Measurements from ENCODE around the gene ZNF609. TPM values are rescaled to one million over a fixed set of nuclear protein-coding genes. Genes with fewer than 3 reads are reported as not detected.
"Not testable (repeated sequence)": the region's sequence is repeated elsewhere in the genome, so short reads cannot be mapped to it uniquely, and the experiment has no call there.

Gene ZNF609
- total RNA-seq, 1 experiment from 2014 or later, result 12.9 TPM

GRCh38 chr15:64586259-64586870 lies 126.0 kb downstream of the ZNF609 start:
- in situ Hi-C loops (cut with HindIII; ENCODE audit: low pct_unique_long_range_greater_than_20kb, low sequenced_read_pairs), result no loop called here
- DNase-seq (ENCODE audit: low read depth, low spot score), result no peak

- in situ Hi-C loops (cut with HindIII; ENCODE audit: low pct_unique_long_range_greater_than_20kb, low sequenced_read_pairs), result no loop called here
- peak; percentile 49 for DNase-seq (ENCODE audit: low read depth, low spot score)
These were observed 126.6 kb downstream of the ZNF609 start for GRCh38 chr15:64586984-64587383.

DNA sequence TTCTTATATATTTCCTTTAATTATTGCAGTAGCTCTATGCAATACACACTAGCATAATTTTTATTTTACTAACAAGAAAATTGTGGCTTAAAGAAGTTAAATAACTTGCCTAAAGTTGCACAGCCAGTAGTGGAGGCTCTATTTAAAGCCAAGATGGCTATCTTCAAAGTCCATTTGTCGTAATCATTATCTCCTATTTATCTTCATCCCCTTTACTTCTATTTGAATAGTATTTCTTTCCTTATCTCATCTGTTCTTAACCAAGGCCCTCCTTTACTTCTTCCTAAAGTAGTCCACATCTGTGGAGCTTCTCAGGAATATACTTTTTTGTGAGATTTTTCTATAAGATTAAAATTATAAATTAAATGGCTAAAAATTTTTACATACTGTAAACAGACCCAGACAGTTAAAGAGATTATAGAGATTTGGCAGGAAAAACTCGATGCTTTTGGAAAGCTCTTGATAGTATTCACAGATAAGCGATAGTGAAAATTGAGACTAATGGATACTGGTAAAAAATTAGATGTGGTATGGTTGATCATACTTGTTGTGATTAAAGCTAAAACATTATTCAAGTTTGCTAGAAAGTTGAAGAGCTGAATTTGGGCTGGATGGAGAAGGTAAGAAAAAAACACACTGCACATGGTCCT lies 129.2 kb downstream of the ZNF609 start:
- in situ Hi-C loops (cut with HindIII; ENCODE audit: low pct_unique_long_range_greater_than_20kb, low sequenced_read_pairs), result no loop called here
- DNase-seq (ENCODE audit: low read depth, low spot score), result no peak

- DNase-seq (ENCODE audit: low read depth, low spot score); in situ Hi-C loops (cut with HindIII; ENCODE audit: low pct_unique_long_range_greater_than_20kb, low sequenced_read_pairs): not testable (repeated sequence)
These were observed 132.5 kb downstream of the ZNF609 start for GRCh38 chr15:64592845-64593244.

DNA sequence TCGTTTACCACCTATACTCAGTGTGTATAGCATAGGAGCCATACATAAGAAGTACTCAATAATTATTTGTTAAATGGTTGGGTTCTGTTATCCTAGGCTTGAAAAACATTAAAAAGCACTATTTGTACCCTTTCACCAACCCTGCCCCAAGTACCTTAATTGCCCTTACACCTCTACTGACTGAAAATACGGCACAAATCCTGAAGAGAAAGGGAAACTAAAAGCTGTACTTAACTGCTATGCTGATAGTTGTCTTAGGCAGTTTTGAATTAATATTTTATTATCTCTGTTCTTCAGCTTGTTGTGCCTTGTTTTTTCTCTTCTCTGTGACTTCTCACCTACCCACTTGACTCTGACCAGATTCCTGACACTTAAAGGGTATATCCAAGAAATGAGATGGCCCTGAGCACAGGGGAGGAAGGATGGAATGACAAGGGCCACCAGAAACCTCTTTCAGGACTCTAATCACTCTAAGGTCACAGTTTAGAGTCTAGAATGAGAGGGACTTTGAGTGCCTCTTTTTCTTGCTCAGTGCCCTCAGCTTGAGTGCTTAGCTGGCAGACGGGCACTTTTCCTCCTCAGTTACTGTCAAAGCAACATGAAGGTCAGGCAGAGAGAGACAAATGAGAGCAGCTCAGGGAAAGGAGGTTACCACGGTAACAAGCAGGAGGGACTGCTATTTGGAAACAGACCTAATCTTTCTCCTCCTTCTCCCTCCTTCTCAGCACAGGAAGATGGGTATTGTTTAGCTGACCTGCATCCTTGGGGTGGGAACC lies 136.5 kb downstream of the ZNF609 start:
- in situ Hi-C loops (cut with HindIII; ENCODE audit: low pct_unique_long_range_greater_than_20kb, low sequenced_read_pairs), result no loop called here

GRCh38 chr15:64597477-64597822 lies 137.1 kb downstream of the ZNF609 start:
- no peak for DNase-seq (ENCODE audit: low read depth, low spot score)
- in situ Hi-C loops (cut with HindIII; ENCODE audit: low pct_unique_long_range_greater_than_20kb, low sequenced_read_pairs), result no loop called here

More for the DNA sequence above, 136.5 kb downstream of the ZNF609 start:
- DNase-seq (ENCODE audit: low read depth, low spot score), result peak; percentile 32

DNA sequence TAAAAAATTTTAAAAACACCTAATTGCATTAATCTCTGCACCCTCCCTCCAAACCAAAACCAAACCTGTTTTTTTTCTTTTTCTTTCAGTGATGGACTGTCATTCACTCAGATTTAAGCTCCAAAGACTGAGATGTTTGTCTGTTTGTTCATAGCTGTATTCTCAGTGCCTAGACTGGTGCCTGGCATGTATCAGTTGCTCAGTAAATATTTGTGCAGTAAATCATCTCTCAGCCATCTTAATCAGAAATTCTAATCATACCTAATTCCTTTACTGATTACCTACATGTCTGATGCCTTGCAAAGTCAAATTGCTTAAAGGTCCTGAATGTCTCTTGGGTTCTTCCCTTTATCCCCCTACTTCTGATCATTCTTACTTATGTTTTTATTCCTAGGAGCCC lies 138.8 kb downstream of the ZNF609 start:
- in situ Hi-C loops (cut with HindIII; ENCODE audit: low pct_unique_long_range_greater_than_20kb, low sequenced_read_pairs), result no loop called here
- no peak for DNase-seq (ENCODE audit: low read depth, low spot score)

DNA sequence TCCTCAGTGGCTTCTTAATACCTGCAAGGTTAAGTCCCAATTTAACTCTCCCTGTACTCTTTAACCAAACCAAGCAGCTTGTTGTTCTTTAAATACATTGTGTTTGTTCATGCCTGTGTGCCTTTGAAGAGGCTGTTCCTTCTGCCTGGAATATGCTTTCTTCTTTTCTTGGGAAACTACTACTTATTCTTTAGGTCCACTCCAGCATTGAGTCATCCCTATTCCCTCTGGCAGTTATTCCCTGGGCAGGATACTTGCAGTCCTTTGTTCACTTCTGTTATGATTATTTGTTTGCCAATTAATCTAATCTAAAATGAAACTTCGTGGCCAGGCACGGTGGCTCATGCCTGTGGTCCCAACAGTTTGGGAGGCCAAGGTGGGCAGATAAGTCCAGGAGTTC lies 139.3 kb downstream of the ZNF609 start:
- in situ Hi-C loops (cut with HindIII; ENCODE audit: low pct_unique_long_range_greater_than_20kb, low sequenced_read_pairs), result no loop called here
- DNase-seq (ENCODE audit: low read depth, low spot score), result no peak

DNA sequence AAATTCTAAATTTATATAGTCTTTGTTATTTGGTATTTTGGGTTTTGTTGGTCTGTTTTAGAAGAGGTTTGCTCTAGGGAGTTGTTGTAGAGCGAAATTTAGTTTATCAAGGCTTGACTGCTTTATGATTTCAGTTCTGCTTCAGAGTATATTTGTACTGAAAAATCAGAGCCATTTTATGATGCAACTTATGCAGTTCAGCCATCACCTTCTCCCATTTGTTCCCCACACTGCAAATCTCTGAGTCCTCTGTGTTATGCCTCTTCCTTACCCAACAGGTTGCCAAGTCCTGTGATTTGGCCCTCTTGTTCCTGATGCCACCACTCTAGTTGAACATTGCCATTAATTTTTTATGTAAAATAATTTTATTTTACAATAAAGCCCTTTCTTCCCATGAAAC lies 140.4 kb downstream of the ZNF609 start:
- DNase-seq (ENCODE audit: low read depth, low spot score), result no peak
- in situ Hi-C loops (cut with HindIII; ENCODE audit: low pct_unique_long_range_greater_than_20kb, low sequenced_read_pairs), result no loop called here

- DNase-seq (ENCODE audit: low read depth, low spot score), result no peak
- in situ Hi-C loops (cut with HindIII; ENCODE audit: low pct_unique_long_range_greater_than_20kb, low sequenced_read_pairs), result no loop called here
These were observed 143.9 kb downstream of the ZNF609 start for GRCh38 chr15:64604319-64604718.

DNA sequence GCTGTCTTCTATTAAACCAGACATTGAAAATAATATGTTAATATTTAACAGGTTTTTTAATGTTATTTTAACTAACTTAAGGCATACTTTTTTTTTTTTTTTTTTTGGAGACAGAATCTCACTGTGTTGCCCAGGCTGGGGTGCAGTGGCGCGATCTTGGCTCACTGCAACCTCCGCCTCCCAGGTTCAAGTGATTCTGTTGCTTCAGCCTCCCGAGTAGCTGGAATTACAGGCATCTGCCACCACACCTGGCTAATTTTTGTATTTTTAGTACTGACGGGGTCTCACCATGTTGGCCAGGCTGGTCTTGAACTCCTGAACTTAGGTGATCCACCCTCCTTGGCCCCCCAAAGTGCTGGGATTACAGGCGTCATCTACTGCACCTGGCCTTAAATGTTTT lies 147.0 kb downstream of the ZNF609 start:
- in situ Hi-C loops (cut with HindIII; ENCODE audit: low pct_unique_long_range_greater_than_20kb, low sequenced_read_pairs), result not testable (repeated sequence)

DNA sequence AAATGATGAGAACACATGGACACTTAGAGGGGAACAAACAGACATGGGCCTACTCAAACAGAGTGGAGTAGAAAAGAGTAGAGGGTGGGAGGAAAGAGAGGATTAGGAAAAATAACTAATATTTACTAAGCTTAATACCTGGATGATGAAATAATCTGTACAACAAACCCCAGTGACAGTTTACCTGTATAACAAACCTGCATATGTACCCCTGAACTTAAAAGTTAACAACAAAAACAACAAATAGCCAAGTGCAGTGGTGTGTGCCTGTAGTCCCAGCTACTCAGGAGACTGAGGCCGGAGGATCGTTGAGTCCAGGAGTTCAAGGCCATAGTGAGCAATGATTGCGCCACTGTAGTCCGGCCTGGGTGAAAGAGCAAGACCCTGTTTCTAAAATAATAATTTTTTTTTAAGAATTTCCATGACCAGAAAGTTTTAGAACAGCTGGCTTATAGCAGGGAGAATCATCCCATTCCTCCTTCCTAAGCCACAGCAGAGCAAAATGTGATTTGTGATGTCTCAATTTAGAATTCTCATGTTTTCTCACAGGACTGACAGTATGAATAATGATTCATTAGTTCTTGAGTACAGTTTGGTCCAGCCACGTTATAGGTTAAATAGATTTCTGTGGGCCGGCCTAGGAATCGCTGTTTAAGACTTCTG lies 150.0 kb downstream of the ZNF609 start:
- DNase-seq (ENCODE audit: low read depth, low spot score), result no peak
- in situ Hi-C loops (cut with HindIII; ENCODE audit: low pct_unique_long_range_greater_than_20kb, low sequenced_read_pairs), result no loop called here

More for the DNA sequence above, 147.0 kb downstream of the ZNF609 start:
- DNase-seq (ENCODE audit: low read depth, low spot score), result not testable (repeated sequence)

DNA sequence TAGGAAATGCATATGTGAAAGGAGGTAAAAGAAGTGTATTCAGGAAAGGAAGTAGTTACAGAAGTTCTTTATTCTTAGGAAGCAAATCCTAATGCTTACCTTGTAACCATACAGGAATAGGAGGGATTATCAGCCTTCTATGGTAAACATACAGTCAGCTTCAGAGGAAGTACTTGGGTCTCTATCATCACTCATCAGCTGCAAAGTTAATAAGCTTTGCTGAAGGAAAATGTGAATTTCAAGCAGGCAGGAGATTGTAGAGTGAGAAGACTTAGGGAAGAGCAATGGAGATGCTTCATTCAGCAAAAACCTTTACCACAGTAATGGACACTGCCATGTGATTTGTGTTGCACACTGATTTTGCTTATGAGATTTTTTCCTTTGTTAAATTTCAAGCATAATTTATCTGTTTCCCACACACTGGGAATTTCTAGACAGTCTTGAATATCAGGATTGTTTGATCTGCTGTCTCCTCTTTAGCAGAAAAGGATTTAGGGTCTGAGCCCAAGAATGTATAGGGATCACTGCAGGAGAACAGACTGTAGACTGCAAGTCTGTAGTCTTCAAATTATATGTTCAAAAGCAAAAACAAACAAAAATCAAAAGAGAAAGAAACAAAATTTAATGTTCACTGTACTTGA lies 150.8 kb downstream of the ZNF609 start:
- DNase-seq (ENCODE audit: low read depth, low spot score), result no peak
- in situ Hi-C loops (cut with HindIII; ENCODE audit: low pct_unique_long_range_greater_than_20kb, low sequenced_read_pairs), result no loop called here

GRCh38 chr15:64614519-64614918 lies 154.1 kb downstream of the ZNF609 start:
- in situ Hi-C loops (cut with HindIII; ENCODE audit: low pct_unique_long_range_greater_than_20kb, low sequenced_read_pairs), result no loop called here
- no peak for DNase-seq (ENCODE audit: low read depth, low spot score)

DNA sequence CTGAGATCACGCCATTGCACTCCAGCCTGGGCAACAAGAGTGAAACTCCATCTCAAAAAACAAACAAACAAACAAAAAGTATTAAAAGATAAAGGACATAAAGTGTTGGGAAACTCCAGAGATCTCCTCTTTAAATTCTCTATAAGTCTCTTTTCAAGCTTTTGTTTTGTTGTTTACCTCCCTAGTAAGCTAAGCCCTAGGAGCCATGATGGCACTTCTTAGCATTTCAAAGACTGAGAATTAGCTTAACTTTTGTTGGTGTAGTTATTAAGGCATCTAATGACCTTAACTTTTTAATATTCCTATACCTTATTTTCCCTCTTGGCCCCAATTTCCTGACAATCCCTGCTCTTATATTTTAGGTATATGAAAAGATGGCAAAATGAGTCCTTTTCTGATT lies 157.3 kb downstream of the ZNF609 start:
- in situ Hi-C loops (cut with HindIII; ENCODE audit: low pct_unique_long_range_greater_than_20kb, low sequenced_read_pairs), result no loop called here

DNA sequence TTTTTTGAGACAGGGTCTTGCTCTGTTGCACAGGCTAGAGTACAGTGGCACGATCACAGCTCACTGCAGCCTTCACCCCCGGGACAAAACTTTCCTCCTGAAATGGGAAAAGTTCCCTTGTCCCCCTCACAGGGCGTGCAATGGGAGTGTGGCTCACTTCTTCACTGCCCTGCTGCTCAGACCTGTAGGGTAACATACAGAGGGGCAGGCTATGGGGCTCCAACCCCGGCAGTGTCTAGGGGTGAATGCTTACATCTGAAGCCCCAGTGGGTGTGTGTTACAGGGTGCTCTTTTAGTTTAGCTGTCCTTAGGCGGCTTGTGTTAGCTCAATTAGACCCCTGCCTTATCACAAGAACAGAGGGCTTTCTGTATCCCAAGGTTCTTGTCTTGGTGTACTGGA lies 157.8 kb downstream of the ZNF609 start:
- in situ Hi-C loops (cut with HindIII; ENCODE audit: low pct_unique_long_range_greater_than_20kb, low sequenced_read_pairs), result no loop called here
- no peak for DNase-seq (ENCODE audit: low read depth, low spot score)

More for the DNA sequence above, 157.3 kb downstream of the ZNF609 start:
- no peak for DNase-seq (ENCODE audit: low read depth, low spot score)

GRCh38 chr15:64618540-64618939 lies 158.2 kb downstream of the ZNF609 start:
- no peak for DNase-seq (ENCODE audit: low read depth, low spot score)
- in situ Hi-C loops (cut with HindIII; ENCODE audit: low pct_unique_long_range_greater_than_20kb, low sequenced_read_pairs), result no loop called here

All from SK-MEL-5 (cell line).